HPDE6-E6E7 (cell line): ENCODE results near the gene HACD4.
"Not testable (repeated sequence)": the region's sequence is repeated elsewhere in the genome, so short reads cannot be mapped to it uniquely, and the experiment has no call there.

Source experiments
- DNase-seq: peaks from one replicate; pipeline ENCODE4 v3.0.0; 2011; ENCODE audit warnings: missing footprints; ENCODE audit errors: extremely low spot score

HACD4 gene

DNA sequence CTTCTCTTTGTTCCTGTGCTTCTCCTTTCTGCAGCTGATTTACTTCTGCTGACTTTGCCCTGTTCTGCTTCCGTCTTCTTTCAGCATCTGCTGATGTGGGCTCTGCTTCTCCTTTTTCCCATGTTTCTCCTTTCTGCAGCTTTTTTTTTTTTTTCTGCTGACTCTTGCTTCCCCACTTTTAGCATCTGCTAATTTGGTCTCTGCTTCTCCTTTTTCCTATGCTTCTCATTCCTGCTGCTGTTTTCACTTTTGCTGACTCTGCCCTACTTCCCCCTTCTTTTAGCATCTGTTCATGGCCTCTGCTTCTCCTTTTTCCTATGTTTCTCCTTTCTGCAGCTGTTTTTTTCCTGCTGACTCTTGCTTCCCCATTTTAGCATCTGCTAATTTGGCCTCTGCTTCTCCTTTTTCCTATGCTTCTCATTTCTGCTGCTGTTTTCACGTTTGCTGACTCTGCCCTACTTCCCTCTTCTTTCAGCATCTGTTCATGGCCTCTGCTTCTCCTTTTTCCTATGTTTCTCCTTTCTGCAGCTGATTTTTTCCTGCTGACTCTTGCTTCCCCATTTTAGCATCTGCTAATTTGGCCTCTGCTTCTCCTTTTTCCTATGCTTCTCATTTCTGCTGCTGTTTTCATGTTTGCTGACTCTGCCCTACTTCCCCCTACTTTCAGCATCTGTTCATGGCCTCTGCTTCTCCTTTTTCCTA lies 58.0 kb downstream of the HACD4 start:
- DNase-seq, result not testable (repeated sequence)

DNA sequence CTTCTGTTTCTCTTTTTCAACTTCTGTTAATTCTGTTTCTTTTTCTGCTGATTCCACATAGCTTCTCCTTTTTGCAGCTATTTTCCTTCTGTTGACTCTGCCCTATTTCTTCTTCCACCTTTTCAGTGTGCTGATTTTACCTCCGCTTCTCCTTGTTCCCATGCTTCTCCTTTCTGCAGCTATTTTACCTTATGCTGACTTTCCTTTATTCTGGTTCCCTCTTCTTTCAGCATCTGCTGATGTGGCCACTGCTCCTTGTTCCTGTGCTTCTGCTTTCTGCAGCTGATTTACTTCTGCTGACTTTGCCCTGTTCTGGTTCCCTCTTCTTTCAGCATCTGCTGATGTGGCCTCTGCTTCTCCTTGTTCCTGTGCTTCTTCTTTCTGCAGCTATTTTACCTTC lies 58.8 kb downstream of the HACD4 start:
- no peak for DNase-seq

DNA sequence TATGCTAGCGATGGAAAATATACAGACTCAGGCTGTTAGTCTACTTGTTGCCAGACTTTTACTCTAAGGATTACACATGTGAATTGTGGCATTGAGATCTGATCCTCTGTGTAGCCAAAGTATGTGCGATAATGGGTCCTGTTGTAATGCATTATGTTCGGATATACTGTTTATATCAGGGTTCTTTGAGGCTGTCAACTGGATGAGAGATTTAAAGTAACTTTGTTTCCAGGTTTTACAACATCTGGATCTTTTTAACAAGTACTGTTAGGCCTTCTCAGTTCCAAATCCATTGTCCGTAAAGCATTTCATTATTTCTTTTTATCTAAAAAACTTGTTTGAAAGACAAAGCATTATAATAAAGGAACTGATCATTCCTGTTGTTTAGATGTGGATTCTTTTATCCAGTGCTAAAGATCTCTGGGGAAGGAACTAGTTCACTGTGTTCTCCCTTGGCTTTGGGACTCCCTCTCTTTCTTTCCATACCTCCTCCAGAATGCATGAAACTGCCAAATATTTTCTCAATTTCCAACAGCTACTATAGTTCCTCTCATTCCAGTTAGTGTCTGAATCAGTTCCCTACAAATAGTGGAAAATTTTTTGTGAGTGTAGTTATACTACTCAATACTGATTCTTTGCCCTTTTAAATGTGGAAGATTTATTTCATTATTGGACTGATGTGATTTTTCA lies 68.8 kb downstream of the HACD4 start:
- no peak for DNase-seq

DNA sequence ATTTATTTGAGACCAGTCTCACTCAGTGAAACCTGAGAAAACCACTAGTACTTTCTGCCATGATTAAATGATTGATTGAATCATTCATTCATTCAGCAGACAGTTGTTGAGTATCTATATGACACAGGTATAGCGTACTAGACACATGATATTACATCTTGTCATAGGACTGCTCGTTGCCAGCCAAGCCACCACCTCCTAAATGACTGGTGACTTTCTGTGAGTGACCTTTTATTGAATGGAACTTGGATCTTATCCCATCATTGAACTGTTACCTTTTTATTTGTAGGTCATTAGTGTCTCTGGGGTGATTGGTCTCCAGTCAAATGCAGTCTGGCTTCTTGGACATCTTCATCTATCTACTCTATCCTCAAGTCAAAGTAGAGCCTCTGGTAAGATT lies 80.7 kb downstream of the HACD4 start:
- DNase-seq, result no peak
